ENCODE measurements around the gene EPO.

DNA sequence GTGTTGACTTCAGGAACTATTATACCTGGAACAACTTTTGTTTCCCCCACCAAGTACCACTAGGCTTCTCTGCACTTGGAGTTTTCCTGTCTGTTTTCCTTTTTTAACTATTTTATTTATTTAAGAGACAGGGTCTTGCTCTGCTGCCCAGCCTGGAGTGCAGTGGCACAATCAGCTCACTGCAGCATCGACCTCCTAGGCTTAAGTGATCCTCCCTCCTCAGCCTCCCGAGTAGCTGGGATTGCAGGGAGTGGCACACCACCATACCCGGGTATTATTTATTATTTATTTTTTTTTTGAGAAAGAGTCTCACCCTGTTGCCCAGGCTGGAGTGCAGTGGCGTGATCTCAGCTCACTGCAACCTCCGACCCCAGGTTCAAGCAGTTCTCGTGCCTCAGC, 24.1 kb upstream of the EPO start:
- TF ChIP-seq TAF1 (IDR thresholded peaks at IDR 0.05; ENCODE audit: borderline replicate concordance, low read depth, low read length) (no peak), POLR2AphosphoS5 (IDR thresholded peaks at IDR 0.05; ENCODE audit: low read depth, low read length) (no peak)

Measured in GM12892 (cell line).